IMR-90 (cell line): ENCODE data around the gene CEP128.
A peak's percentile ranks its signal among the peaks of the same experiment; 100 is the strongest.

Source experiments
- BHLHE40 ChIP-seq: fragments of 150-350 bp; IDR thresholded peaks from 2 replicates; pipeline ENCODE4 v1.6.1; 2016; ENCODE audit warnings: mild to moderate bottlenecking, low read depth, low read length
- CEBPB ChIP-seq: IDR thresholded peaks from 2 replicates; pipeline ENCODE4 v1.6.1; 2012; ENCODE audit warnings: low read depth, low read length, improper control_type of control experiment
- CTCF ChIP-seq: conservative IDR thresholded peaks from 2 replicates; pipeline ENCODE4 v1.5.1; 2012; ENCODE audit warnings: mild to moderate bottlenecking, low read depth, low read length, improper control_type of control experiment
- MAZ ChIP-seq: IDR thresholded peaks from 2 replicates; pipeline ENCODE4 v1.6.1; 2012; ENCODE audit warnings: low read depth, mild to moderate bottlenecking, low read length, improper control_type of control experiment, moderate library complexity, borderline replicate concordance
- MXI1 ChIP-seq: IDR thresholded peaks from 2 replicates; pipeline ENCODE4 v1.6.1; 2012; ENCODE audit warnings: low read depth, mild to moderate bottlenecking, low read length, moderate library complexity, borderline replicate concordance
- POLR2A ChIP-seq: IDR thresholded peaks from 2 replicates; pipeline ENCODE4 v1.6.1; 2012; ENCODE audit warnings: mild to moderate bottlenecking, low read depth, low read length
- RCOR1 ChIP-seq: IDR thresholded peaks from 2 replicates; pipeline ENCODE4 v1.6.1; 2012; ENCODE audit warnings: mild to moderate bottlenecking, low read length, improper control_type of control experiment; ENCODE audit not compliant: insufficient replicate concordance
- SMC3 ChIP-seq: fragments of 150-350 bp; IDR thresholded peaks from 2 replicates; pipeline ENCODE4 v1.6.1; 2016; ENCODE audit warnings: low read depth, mild to moderate bottlenecking, antibody characterized with exemption, low read length, moderate library complexity
- USF2 ChIP-seq: fragments of 150-350 bp; IDR thresholded peaks from 2 replicates; pipeline ENCODE4 v1.6.1; 2017; ENCODE audit warnings: mild to moderate bottlenecking, antibody characterized with exemption, low read length, low read depth

- no peak for TF ChIP-seq CTCF
- TF ChIP-seq RCOR1: no peak
- TF ChIP-seq BHLHE40: peak; percentile 61; the same call in 1 of the 2 replicates
- TF ChIP-seq USF2: no peak
- no peak for TF ChIP-seq SMC3
- no peak for TF ChIP-seq POLR2A
- no peak for TF ChIP-seq MAZ
- no peak for TF ChIP-seq MXI1
- TF ChIP-seq CEBPB: peak; percentile 94
These were observed 319.8 kb downstream of the CEP128 start for GRCh38 chr14:80621701-80622100.
